Measurements from ENCODE around the gene PLCXD3.

Gene PLCXD3

GRCh38 chr5:41296066-41296465 lies 214.3 kb downstream of the PLCXD3 start:
- TF ChIP-seq Cebpa-rat (IDR thresholded peaks at IDR 0.05), result no peak
- H3K4me3 ChIP-seq, result no peak overlapping the region

GRCh38 chr5:41291323-41291722 lies 219.1 kb downstream of the PLCXD3 start:
- peaks cover 15% of the 10 kb centered on the region for H3K9me3 ChIP-seq
- H3K4me3 ChIP-seq, result no peak overlapping the region
- no peak overlapping the region for H3K27ac ChIP-seq
- H3K27me3 ChIP-seq, result no peaks in the 10 kb centered on the region
- no peak for TF ChIP-seq Cebpa-rat (IDR thresholded peaks at IDR 0.05)
- no peak overlapping the region for H3K4me2 ChIP-seq
- no peak overlapping the region for H3K9ac ChIP-seq
- no peaks in the 10 kb centered on the region for H4K20me1 ChIP-seq
- H3K36me3 ChIP-seq, result no peaks in the 10 kb centered on the region
- no peaks in the 10 kb centered on the region for H3K4me1 ChIP-seq

More at GRCh38 chr5:41296066-41296465, 214.3 kb downstream of the PLCXD3 start:
- H3K27me3 ChIP-seq, result no peaks in the 10 kb centered on the region
- no peaks in the 10 kb centered on the region for H3K36me3 ChIP-seq
- H3K9ac ChIP-seq, result no peak overlapping the region
- no peaks in the 10 kb centered on the region for H3K4me1 ChIP-seq
- H4K20me1 ChIP-seq, result no peaks in the 10 kb centered on the region
- H3K4me2 ChIP-seq, result no peak overlapping the region
- peaks cover 2% of the 10 kb centered on the region for H3K9me3 ChIP-seq
- no peak overlapping the region for H3K27ac ChIP-seq

GRCh38 chr5:41290810-41291209 lies 219.6 kb downstream of the PLCXD3 start:
- no peak overlapping the region for H3K4me3 ChIP-seq
- H3K27ac ChIP-seq, result no peak overlapping the region
- no peaks in the 10 kb centered on the region for H3K36me3 ChIP-seq
- no peak for TF ChIP-seq Cebpa-rat (IDR thresholded peaks at IDR 0.05)
- H3K4me2 ChIP-seq, result no peak overlapping the region
- H3K9me3 ChIP-seq, result peaks cover 15% of the 10 kb centered on the region
- H3K27me3 ChIP-seq, result no peaks in the 10 kb centered on the region
- H3K9ac ChIP-seq, result no peak overlapping the region
- no peaks in the 10 kb centered on the region for H3K4me1 ChIP-seq
- no peaks in the 10 kb centered on the region for H4K20me1 ChIP-seq

- Histone ChIP-seq H3K4me3 (no peak overlapping the region), H3K4me2 (no peak overlapping the region), H3K27me3 (no peaks in the 10 kb centered on the region), H4K20me1 (no peaks in the 10 kb centered on the region), H3K36me3 (no peaks in the 10 kb centered on the region), H3K27ac (no peak overlapping the region), H3K4me1 (no peaks in the 10 kb centered on the region), H3K9me3 (peaks cover 15% of the 10 kb centered on the region), H3K9ac (no peak overlapping the region)
- no peak for TF ChIP-seq Cebpa-rat (IDR thresholded peaks at IDR 0.05)
Observed at GRCh38 chr5:41289970-41290464, 220.4 kb downstream of the PLCXD3 start.

- Histone ChIP-seq H3K4me2 (no peak overlapping the region), H3K4me1 (no peaks in the 10 kb centered on the region), H4K20me1 (no peaks in the 10 kb centered on the region), H3K9me3 (peaks cover 15% of the 10 kb centered on the region), H3K36me3 (no peaks in the 10 kb centered on the region), H3K4me3 (no peak overlapping the region), H3K9ac (no peak overlapping the region), H3K27me3 (no peaks in the 10 kb centered on the region), H3K27ac (no peak overlapping the region)
- no peak for TF ChIP-seq Cebpa-rat (IDR thresholded peaks at IDR 0.05)
Observed at GRCh38 chr5:41286696-41287095, 223.7 kb downstream of the PLCXD3 start.

- Histone ChIP-seq H3K27me3 (no peaks in the 10 kb centered on the region), H3K9me3 (peaks cover 14% of the 10 kb centered on the region), H3K36me3 (no peaks in the 10 kb centered on the region), H3K4me1 (no peaks in the 10 kb centered on the region), H3K9ac (no peak overlapping the region), H3K27ac (no peak overlapping the region), H4K20me1 (no peaks in the 10 kb centered on the region), H3K4me3 (no peak overlapping the region), H3K4me2 (no peak overlapping the region)
- no peak for TF ChIP-seq Cebpa-rat (IDR thresholded peaks at IDR 0.05)
Observed at GRCh38 chr5:41286165-41286564, 224.2 kb downstream of the PLCXD3 start.

GRCh38 chr5:41284938-41285337 lies 225.5 kb downstream of the PLCXD3 start:
- no peak overlapping the region for H3K4me2 ChIP-seq
- no peak overlapping the region for H3K27ac ChIP-seq
- H3K4me1 ChIP-seq, result no peaks in the 10 kb centered on the region
- H3K4me3 ChIP-seq, result no peak overlapping the region
- H3K9me3 ChIP-seq, result peaks cover 2% of the 10 kb centered on the region; the same call in 1 of the 2 replicates
- no peak overlapping the region for H3K9ac ChIP-seq
- H3K36me3 ChIP-seq, result no peaks in the 10 kb centered on the region
- TF ChIP-seq Cebpa-rat (IDR thresholded peaks at IDR 0.05), result no peak
- H3K27me3 ChIP-seq, result no peaks in the 10 kb centered on the region
- no peaks in the 10 kb centered on the region for H4K20me1 ChIP-seq

DNA sequence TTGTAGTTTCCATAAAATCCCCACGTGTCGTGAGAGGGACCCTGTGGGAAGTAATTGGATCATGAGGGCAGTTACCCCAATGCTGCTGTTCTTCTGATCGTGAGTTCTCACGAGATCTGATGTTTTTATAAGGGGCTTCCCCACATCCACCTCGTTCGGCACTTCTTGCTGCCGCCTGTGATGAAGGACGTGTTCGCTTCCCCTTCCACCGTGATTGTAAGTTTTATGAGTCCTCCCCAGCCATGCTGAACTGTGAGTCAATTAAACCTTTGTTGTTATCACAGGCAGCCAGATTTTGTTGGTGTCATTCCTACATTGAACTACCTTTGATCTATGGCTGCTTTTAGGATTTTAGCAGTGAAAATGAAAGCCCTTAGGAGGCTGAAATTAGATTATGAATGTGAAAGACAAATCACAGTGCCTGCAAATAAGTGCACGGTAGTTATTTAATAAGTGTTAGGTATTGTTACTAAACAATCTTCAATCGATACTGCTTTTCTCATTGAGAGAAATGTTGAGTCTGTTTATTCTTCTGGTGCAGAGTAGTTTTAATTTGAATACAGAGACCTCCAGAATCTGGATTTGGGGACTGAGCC lies 229.1 kb downstream of the PLCXD3 start:
- Histone ChIP-seq H3K27ac (no peak overlapping the region), H3K4me2 (no peak overlapping the region), H3K9ac (no peak overlapping the region), H3K4me1 (no peaks in the 10 kb centered on the region), H3K9me3 (no peaks in the 10 kb centered on the region), H3K36me3 (no peaks in the 10 kb centered on the region), H3K27me3 (no peaks in the 10 kb centered on the region), H4K20me1 (no peaks in the 10 kb centered on the region), H3K4me3 (no peak overlapping the region)
- TF ChIP-seq Cebpa-rat (IDR thresholded peaks at IDR 0.05), result no peak

DNA sequence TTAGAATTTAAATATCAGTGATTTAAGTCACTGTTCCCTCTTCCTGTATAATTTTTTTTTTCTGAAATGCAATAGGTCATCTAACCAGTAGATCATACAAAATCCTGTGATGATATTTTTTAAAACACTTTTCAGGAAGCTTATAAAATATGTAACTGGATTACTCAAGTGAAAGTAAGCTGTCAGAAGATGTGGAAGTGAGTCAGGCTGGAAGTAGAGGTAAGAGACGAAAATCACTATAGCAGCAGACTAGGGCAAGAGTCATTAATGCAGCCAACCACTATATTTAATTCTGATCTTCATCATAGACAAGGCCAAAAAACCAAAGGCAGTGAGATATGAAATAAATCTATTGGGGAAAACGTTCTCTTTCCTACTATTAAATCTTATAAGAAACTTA lies 231.4 kb downstream of the PLCXD3 start:
- Histone ChIP-seq H3K4me1 (no peaks in the 10 kb centered on the region), H3K9ac (no peak overlapping the region), H3K4me3 (no peak overlapping the region), H3K27me3 (no peaks in the 10 kb centered on the region), H3K4me2 (no peak overlapping the region), H4K20me1 (no peaks in the 10 kb centered on the region), H3K27ac (no peak overlapping the region), H3K36me3 (no peaks in the 10 kb centered on the region), H3K9me3 (no peaks in the 10 kb centered on the region)
- TF ChIP-seq Cebpa-rat (IDR thresholded peaks at IDR 0.05), result no peak

GRCh38 chr5:41277476-41278245 lies 232.7 kb downstream of the PLCXD3 start:
- Histone ChIP-seq H3K4me2 (no peak overlapping the region), H4K20me1 (no peaks in the 10 kb centered on the region), H3K9me3 (no peaks in the 10 kb centered on the region), H3K4me1 (no peaks in the 10 kb centered on the region), H3K36me3 (no peaks in the 10 kb centered on the region), H3K4me3 (no peak overlapping the region), H3K27me3 (no peaks in the 10 kb centered on the region), H3K9ac (no peak overlapping the region), H3K27ac (no peak overlapping the region)
- no peak for TF ChIP-seq Cebpa-rat (IDR thresholded peaks at IDR 0.05)
